GM19035 (cell line): ENCODE measurements around the gene PLCD3.
"Not testable (repeated sequence)": the region's sequence is repeated elsewhere in the genome, so short reads cannot be mapped to it uniquely, and the experiment has no call there.

Experiments used
- ATAC-seq: cut with Tn5 transposase; IDR thresholded peaks from one replicate; pipeline ENCODE4 v1.9.1; 2021; ENCODE audit not compliant: unreplicated experiment

PLCD3 gene

DNA sequence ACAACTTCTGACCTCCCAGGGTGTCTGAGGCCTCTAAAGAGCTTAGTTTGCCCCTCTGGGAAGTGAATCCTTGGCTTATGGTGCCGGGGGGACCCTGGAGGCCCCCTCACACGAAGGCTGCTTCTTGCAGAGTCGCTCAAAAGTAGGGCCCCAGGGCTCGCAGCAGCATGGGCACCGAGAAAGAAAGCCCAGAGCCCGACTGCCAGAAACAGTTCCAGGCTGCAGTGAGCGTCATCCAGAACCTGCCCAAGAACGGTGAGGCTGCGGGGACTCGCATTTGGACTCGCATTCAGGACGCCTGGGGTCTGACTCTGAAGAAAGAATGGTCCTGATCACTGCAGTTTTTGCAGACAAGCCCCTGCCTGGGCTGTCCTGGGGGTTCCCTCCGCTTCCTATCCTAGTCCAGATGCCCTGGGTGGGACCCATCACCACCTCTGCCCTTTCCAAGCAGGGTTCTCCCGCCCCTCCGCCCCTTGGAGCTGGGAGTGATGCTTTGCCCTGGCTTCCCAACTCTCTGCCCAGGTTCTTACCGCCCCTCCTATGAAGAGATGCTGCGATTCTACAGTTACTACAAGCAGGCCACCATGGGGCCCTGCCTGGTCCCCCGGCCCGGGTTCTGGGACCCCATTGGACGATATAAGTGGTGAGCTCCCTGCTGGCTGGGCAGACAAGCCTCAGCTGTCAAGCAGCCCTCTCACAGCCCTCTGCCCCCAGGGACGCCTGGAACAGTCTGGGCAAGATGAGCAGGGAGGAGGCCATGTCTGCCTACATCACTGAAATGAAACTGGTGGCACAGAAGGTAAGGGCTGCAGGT is 3.9 kb upstream of the PLCD3 start:
- no peak for ATAC-seq

DNA sequence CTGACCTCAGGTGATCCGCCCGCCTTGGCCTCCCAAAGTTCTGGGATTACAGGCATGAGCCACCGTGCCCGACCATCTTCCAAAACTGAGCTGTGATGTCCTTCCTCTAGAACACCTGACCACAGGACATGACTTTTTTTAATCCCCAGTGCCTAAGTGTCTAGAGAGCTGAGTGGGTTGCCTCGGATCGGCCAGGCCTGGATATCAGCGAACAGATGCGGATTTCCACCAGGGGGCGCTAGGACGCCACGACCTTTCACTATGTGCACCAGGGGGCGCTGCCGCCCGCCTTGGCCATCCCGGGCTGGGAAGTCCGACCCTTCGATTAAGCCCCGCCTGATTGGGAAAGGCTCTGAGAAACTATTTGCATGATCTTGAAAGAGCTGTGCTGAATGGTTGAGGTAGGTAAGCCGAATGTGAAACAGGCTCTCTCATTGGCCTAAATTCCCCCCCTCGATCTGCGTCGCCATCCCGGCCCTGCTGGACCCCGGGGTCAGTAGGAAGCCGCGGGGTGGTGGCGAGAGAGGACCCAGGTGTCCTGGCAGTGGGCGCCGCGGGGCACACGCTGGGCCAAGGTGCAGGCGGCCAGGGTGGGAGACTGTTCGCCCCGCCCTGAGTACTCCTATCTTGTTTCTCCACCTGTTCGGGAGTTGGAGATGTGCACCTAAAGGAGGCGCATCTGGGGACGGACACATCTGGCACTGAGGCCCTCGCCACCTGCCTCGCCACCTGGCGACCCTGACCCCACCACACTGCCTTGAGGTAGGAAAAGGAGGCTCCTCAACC is 3.1 kb upstream of the PLCD3 start, which contains the start of gene ACBD4:
TSS of gene ACBD4 (plus strand) at position 496 of the 786 bp plus-strand sequence. CDS start 458 bp downstream, outside the sequence.
- ATAC-seq: peak; percentile 82

DNA sequence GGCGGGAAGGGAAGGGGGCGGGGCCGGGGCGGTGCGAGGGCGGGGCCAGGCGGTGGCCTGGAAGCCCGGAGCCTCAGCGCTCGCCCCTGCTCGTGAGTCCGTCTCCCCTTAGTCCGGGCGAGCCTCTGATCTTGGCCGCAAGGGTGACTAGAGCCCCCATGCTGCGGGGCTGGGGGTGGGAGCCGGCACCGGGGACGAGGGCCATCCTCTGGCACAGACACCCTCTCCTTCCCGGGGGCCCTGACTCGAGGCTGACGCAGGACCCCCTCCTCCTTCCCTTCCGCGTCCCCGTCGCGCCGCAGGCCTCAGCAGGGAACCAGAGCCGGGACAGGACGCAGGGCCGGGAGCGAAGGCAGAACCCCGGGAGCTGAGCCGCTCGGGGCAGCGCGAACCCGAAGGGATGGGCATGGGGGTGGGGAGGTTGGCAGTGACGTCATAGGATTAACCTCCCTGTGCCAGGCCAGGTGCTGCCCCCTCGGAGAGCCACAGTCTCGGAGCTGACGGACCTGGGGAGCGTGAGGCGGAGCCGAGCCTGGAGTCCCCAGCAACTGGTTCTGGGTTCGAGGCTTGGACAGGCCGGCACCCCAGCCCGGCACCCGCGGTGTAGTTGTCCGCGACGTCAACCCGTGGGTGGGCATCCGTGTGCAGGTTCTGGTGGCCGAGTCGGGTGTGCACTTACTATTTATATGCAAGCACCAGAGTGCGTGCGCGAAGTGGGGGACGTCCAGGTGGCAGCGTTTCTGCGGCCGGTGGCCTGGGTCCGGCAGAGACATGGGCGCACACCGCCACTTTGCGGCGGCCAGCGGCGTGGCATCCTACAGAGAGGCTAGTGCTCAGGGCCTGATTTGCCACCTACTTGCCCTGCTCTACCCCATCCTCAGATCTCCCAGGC is 503 bp upstream of the PLCD3 start:
- no peak for ATAC-seq

DNA sequence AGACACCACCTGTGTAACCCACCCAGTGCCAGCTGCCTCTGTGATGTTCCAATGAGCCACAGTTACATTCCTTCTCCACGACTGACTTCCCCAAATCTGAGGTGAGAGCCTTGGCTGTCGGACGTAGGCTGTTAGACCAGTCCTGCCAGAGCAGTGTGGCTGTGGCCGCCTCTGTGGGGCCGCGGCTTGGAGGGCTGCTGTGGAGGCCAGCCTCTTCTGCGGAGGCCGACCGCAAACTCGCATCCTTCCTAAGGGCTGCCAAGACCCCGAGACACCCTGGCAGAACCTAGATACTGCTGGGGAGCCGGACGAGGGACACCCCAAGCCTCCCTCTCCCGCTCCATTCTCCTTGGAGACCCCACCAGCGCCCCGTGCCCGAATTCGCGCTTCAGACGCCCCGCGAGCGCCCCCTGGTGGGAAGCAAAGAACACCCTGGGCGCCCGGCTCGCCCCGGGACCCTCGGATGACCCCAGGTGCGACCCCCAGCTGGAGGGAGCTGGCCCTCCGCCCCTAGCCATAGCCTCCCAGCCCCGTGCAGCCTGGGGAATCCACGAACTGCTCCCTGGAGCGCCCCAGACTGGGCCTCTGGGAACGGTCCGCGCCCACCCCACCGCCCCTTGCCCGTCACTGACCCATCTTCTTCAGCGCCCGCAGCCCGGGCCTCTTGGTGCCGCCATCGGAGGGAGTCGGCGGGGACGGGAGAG is 547 bp downstream of the PLCD3 start:
- no peak for ATAC-seq

DNA sequence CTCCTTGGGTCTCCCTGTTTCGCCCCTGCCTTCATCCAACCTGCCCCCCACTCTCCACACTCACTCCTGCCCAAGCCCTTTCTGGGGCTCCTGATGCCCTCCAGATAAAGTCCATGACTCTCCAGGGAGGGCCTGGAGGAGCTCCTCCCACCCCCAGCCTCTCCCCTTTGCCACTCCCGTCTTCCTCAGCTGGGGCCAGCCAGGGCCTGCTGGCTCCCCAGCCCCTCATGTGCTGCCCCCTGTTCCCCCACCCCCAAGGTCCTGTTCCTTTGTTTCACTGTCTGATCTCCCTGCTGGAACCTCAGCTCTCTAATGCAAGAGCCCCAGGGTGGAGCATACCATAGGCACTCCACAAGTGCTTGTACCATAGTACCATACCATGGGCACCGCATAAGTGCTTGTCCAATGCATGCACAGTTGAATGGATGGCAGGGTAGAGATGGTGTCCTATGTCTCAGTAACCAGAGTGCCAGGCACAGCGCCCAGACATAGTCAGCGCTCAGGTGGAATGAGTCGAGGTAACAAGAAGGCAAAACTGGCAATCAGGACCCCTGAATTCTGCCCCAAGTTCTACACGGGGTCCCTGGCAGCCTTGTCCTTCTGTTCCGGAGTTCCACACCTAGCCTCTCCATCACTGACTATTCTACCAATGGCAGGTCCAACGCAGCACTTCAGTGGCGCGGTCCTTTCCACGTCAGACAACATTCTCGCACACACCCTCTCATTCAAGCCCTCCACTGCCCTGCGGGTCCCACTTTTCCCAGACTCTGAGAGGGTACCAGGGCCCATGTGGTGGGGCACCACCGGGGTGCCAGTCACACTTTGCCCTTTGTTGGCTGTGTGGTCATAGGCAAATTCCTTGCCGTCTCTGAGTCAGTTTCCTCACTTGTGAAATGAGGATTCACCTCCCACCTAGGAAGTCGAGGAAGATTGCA is 1.4 kb downstream of the PLCD3 start:
- no peak for ATAC-seq

DNA sequence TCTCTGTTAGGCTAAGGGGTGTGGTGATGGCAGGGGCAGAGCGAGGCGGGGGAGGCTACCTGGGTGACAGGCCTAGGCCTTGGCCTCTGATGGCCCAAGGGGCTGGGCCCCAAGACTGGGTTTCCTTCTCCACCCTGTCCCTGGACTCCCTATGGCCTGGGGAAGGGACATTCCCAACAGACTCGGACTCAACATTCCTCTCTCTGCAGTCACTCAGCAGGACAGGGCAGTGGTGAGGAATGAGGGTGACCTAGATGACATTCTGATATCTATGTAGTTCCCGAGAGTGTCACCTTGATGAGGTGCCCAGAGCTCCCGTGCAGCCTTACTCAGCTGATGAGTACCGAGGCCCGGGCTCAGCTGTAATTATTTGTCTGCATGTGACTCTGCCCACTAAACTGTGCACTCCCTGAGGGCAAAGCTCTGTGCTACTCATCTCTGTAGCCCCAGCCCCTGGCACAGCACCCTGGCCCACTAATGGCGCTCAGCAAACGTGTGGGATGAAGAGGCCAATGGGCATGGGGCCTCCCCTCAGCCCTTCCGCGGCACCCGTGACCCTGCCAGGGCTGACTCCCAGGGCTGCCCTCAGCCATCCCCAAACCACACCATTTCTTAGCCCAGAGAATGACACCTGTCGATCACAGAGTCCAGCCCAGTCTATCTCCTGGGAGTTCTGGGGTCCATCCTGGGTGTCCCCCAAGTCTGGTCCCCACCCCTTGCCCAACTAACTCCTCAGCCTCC is 2.2 kb downstream of the PLCD3 start:
- no peak for ATAC-seq

DNA sequence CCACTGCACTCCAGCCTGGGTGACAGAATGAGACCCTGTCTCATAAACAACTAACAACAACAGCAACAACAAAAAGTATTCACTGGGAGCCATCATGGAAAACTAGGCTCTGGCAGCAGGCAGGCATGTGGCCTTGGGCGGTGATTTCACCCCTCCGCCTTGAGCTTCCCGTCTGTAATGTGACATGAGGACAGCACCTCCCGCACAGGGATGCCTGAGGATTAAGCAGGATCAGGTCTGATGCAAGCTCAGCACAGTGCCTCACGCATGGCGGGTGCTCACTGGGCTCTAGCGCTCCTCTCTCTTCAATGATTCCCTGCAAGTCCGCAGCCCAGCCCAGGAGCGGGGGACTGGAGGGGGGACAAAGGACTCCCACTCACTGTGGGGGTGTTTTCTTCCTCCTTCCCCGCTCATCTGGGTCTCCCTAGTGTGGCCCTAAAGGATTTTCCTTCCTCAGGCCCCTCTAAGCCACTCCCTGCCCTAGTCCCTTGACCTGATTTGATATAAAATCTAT is 2.8 kb downstream of the PLCD3 start:
- no peak for ATAC-seq

DNA sequence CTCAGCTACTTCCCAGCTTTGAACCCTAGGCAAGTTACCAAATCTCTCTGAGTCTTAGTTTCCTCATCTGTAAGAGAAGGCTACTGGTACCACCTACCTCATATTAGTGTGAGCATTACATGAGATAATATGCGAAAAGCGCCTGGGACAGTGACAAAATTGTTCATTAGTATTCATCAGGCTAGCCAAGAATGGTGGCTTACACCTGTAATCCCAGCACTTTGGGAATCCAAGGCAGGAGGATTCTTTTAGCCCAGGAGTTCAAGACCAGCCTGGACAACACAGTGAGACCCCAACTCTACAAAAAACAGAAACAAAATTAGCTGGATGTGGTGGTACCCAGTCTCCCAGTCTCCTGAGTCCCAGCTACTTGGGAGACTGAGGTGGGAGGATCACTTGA is 3.3 kb downstream of the PLCD3 start:
- no peak for ATAC-seq

DNA sequence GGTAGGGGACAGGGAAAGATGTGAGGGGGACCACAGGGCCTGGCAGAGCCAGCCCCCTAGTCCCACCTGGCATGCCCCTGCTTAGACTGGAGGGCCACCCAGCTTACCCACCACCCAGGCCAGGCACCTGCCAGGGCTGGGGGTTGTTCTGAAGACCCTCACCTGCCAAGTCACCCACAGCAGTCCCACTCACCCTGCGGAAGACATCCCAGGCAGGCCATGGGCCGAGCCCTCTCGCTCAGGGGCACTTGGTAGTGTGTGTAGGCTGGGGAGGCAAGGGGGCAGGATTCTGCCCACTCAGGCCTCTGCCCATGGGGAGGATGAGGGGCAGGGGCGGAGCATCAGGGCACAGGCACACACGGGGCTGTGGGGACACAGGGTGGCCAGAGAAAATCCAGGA is 4.0 kb downstream of the PLCD3 start:
- ATAC-seq: no peak

DNA sequence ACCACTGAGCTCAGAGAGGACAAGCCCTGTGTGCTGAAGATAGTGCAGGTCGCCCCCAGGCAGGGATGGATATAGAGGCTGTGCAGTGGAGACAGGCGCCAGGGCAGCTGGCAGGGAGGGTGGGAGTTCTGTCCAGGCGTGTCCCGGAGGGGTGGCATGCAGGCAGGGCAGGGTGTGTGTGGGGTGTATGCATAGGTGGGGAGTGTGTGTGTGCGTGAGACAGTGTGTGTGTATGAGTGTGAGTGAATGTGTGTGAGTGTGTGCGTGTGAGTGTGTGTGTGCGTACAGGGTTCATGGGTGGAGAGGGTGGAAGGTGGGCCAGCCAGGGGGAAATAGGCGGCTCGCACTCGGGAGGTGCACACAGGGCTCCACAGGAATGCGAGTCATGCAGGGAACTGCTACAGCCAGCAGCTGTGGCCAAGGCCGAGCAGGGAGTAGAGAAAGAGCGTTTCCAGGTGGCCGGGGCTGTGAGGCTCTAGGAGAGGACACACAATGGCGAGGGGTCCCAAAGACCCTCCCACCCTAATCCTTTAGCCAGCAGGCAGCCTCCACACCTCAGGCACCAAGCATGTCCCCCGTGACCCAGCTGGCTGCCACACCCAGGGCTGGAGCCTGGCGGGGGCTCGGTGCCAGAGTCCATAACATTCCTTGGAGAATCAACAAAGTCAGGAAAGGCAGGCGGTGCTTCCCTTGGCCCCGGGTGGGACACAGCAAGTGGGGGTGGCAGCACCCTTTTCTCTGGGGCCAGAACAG is 4.6 kb downstream of the PLCD3 start:
- no peak for ATAC-seq

DNA sequence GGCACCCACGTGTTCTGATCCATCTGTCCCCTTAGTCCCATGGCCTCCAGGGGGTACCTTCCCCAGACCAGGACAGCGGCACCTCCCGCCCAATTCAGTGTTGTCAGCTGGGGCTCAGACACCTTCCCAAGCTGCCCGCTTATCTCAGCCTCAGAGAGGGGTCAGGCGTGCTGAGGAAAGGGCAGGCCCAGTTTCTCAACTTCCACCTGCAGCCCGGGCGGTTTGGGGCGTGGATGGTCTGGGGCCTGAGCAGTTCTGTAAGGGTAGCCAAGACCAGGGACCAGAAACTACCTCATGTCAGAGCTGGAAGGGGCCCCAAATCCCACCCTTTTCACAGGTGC is 5.1 kb downstream of the PLCD3 start:
- no peak for ATAC-seq

DNA sequence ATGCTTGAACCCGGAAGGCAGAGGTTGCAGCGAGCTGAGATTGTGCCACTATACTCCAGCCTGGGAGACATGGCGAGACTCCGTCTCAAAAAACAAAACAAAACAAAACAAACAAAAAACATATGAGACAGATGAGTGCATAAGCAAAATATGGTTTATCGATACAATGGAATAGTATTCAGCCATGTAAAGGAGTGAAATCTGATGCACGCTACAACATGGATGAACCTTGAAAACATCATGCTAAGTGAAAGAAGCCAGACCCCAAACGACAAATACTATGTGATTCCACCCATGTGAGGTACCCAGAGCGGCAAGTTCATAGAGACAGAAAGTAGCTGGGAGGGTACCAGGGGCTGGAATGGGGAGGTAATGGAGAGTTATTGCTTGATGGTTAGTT is 6.8 kb downstream of the PLCD3 start:
- ATAC-seq: no peak

DNA sequence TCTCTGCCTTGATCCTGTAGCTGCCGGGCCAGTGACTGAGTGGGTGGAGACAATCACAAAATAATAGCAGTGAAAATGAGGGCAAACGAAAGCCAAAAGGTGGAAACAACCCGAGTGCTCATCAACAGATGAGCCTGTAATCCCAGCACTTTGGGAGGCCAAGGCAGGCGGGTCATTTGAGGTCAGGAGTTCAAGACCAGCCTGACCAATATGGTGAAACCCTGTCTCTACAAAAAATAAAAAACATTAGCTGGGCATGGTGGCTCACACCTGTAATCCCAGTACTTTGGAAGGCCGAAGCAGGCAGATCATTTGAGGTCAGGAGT is 7.6 kb downstream of the PLCD3 start:
- not testable (repeated sequence) for ATAC-seq

DNA sequence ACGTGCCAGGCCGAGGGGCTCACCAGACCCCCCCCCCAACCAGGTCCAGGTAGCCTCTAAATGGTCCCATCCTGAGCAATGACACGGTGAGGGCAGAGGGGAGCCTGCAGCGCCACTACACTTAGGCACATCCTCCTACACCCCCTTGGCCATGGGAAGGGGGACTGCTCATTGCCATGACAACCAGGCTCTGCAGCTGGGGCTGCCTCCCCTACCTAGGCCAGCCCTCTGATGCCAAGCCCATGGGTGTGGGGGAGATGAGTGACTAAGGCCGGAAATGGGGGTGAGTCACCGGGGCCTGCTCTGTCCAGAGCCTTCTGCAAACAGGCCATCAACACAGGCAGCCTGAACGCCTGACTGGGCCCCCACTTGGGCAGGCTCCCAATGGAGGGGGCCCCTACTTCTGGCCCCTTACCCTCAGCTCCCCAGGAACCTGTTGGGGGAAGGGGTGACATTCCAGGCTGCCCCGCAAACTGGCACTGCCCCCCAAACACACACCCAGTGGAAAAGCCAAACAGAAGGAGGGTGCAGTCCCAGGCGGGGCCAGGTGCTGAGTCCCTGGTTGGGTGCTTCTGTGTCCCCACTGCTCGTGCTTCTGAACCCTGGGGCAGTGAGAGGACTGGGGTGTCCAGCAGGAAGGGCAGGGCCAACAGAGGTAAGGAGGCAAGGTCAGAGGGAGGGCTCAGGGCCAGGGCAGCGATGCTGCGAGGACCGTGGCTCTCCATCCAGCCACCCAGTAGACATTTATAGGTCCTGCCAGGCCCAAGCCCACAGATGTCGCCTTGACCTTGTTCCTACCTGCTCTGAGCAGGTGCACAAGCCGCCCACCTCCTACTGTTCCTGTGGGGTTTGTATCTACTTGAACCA is 8.2 kb downstream of the PLCD3 start:
- no peak for ATAC-seq

DNA sequence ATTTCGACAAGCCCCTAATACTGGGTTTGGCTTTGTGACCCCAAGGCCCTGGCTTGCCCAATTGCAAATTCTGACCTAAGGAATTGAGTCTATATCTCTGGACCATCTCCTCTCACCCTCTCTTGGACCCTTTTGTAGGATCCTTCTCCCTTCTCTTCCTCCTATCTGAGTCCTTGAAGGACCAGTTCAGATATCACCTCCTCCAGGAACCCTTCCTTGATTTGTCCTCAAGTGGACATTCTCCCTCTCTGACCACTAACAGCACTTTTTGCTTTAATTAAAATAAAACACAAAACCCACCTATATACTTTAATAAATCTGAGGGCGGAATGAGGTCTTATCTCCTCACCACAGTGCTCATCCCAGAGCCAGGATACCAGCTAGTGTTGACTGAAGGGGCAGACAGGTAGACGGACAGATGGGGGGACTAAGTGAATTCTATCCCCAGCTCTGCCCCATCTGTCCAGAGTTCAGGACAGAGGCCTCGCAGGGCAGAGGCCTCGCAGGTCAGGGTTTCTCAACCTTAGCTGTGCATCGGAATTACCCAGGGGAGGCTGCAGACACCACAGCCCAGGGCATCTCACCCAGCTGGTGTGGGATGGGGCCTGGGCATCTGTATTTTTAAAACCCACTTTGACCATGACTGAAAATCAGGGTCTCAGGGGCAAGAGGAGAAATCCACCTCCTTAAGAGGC is 9.1 kb downstream of the PLCD3 start:
- no peak for ATAC-seq

DNA sequence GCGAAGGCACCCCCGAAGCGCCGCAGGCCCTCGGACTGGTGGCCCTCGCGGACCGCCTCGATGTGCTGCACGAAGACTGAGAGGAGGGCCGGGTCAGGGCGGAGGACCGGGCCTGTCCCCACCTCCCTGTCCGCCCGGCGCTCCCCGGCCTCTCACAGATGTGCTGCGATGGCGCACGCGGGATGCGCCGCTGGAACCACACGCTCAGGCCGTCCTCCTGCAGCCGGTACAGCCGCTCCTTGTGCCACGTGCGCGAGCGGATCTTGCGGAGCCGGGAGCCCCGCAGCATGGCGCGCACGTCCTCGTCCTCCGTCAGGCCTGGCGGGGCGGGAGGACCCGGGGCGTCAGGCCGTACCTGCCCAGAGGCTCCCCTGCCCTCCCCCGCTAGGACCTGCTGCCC is 11.3 kb downstream of the PLCD3 start:
- no peak for ATAC-seq

DNA sequence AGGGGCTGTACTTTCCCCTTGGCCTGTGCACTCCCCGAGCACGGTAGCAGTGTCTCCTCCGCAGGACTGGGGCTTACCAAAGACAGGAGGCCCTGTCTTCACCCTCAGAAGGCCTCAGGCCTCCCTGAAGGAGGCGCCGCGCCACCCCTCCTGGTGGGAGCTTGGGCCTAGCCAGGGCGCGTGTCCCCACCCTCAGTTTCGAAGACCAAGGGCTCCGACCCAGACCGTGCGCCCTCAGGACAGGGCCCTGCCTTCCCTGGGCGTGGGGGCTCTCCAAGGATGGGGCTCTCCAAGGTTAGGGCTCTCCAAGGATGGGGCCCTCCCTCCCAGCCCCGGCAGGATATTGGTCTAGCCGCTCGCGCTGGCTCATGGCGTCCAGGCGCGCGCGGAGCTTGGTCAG is 11.8 kb downstream of the PLCD3 start:
- ATAC-seq: no peak
